Measurements from ENCODE around the gene CDKN1C. TPM values are rescaled to one million over a fixed set of nuclear protein-coding genes. Genes with fewer than 3 reads are reported as not detected.

CDKN1C gene
- total and polyA plus RNA-seq, 5 donors from 2014 or later = 1.1 to 4.1 (median 1.2) TPM

DNA sequence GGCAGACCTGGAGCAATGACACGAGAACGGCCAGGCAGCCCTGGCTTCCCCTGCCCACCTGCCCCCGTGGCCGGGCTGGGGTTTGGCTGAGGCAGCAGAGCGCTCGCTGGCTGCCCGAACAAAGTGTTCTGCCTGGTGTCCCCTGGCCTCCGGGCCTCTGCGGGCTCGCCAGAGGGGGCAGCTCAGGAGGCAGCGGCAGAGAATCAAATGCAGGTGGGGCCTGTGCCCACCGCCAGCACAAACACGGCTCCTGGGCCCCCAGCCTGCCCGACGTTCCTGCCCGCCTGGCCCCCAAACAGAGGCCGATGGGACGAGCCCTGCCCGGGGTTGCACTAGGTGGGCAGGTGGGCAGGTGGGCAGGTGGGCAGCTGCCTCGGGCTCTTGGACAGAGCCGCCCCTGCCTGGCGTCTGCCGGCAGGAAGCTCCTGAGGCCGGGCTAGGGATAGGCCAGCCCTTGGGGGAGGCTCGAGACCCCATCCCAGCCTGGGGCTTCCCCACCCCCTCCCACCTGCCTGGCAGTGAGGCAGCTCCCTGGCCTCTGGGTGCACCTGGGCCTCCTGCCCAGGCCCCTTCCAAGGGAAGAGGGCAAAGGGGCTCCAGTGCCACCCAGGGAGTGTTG is 46.8 kb downstream of the CDKN1C start:
- Mint-ChIP-seq H3K27me3 (no peaks in the 10 kb centered on the region), H3K4me3 (no peak overlapping the region)

DNA sequence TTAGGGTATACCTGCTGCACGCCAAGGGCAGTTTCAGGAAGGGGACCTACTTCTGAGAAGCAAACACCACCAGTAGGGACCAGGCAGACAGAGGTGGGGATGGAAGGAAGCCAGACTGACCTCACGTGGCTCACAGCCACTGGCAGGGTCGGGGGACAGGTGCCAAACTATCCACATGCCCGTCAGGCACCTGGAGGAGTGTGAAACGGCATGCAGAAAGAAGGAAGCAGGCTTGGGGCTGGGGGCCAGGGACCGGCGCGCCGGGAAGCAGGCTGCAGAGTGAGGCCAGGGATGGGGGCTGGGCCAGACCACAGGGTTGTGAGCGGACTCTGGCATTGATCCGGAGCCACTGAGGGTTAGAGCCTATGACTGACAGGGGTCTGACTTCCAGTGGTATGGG is 47.5 kb downstream of the CDKN1C start:
- DNase-seq (no peak), ATAC-seq (ENCODE audit: low read depth in 2 of 2) (no peak)
- no peak overlapping the region for H3K4me3 ChIP-seq (ENCODE audit: low read depth, low read length)
- Mint-ChIP-seq H3K27ac (peak overlapping the region in 1 of 3 donors; percentile 20), H3K36me3 (peaks cover 6% of the 10 kb centered on the region), H3K27me3 (no peaks in the 10 kb centered on the region), H3K4me1 (peaks cover 0 to 5% (median 1%) of the 10 kb centered on the region in 4 donors), H3K4me3 (no peak overlapping the region), H3K9me3 (no peaks in the 10 kb centered on the region)
- H3K36me3 ChIP-seq (ENCODE audit: control insufficient read depth, insufficient read depth, low read length) = no peaks in the 10 kb centered on the region
- H3K27me3 ChIP-seq (ENCODE audit: control insufficient read depth, insufficient read depth, low read length) = no peaks in the 10 kb centered on the region
- no peaks in the 10 kb centered on the region for H3K4me1 ChIP-seq (ENCODE audit: control insufficient read depth, insufficient read depth, low read length, poor library complexity, severe bottlenecking)
- H3K27ac ChIP-seq (ENCODE audit: insufficient read depth, low read length, poor library complexity, severe bottlenecking) = no peak overlapping the region
- no peaks in the 10 kb centered on the region for H3K9me3 ChIP-seq (ENCODE audit: control insufficient read depth in 2 of 2, low read length in 2 of 2)

More for the DNA sequence above, 46.8 kb downstream of the CDKN1C start:
- DNase-seq (no peak), ATAC-seq (ENCODE audit: low read depth in 2 of 2) (no peak)
- H3K27ac Mint-ChIP-seq = peak overlapping the region in 1 of 3 donors; percentile 20
- H3K36me3 Mint-ChIP-seq = peaks cover 6% of the 10 kb centered on the region
- H3K4me1 Mint-ChIP-seq = peaks cover 0 to 5% (median 1%) of the 10 kb centered on the region in 4 donors
- Histone ChIP-seq H3K27ac (ENCODE audit: insufficient read depth, low read length, poor library complexity, severe bottlenecking) (no peak overlapping the region), H3K27me3 (ENCODE audit: control insufficient read depth, insufficient read depth, low read length) (no peaks in the 10 kb centered on the region), H3K36me3 (ENCODE audit: control insufficient read depth, insufficient read depth, low read length) (no peaks in the 10 kb centered on the region), H3K4me1 (ENCODE audit: control insufficient read depth, insufficient read depth, low read length, poor library complexity, severe bottlenecking) (no peaks in the 10 kb centered on the region), H3K4me3 (ENCODE audit: low read depth, low read length) (no peak overlapping the region), H3K9me3 (ENCODE audit: control insufficient read depth in 2 of 2, low read length in 2 of 2) (no peaks in the 10 kb centered on the region)
- no peaks in the 10 kb centered on the region for H3K9me3 Mint-ChIP-seq

DNA sequence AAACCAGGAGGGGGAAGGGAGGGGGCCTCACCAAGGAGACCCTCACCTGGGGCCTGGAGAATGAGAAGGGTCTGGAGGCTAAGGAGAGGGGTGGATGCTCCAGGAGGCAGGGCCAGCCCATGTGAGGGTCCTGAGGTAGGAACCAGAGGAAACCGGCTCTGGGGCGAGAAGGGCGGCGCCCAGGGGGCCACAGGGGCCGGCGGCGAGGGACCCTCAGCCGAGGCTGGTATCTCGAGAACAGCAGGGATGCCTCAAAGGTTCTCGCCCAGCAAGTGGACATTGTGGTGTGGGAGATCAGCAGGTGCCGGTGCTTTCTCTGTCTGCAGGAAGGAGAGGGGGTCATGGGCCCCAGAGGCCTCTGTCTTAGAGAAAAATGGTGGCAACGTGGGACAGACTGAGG is 47.9 kb downstream of the CDKN1C start:
- DNase-seq = no peak
- peaks cover 0 to 5% (median 1%) of the 10 kb centered on the region in 4 donors for H3K4me1 Mint-ChIP-seq
- H3K9me3 Mint-ChIP-seq = no peaks in the 10 kb centered on the region
- Histone ChIP-seq H3K9me3 (ENCODE audit: control insufficient read depth in 2 of 2, low read length in 2 of 2) (no peaks in the 10 kb centered on the region), H3K4me1 (ENCODE audit: control insufficient read depth, insufficient read depth, low read length, poor library complexity, severe bottlenecking) (no peaks in the 10 kb centered on the region), H3K27me3 (ENCODE audit: control insufficient read depth, insufficient read depth, low read length) (no peaks in the 10 kb centered on the region), H3K36me3 (ENCODE audit: control insufficient read depth, insufficient read depth, low read length) (no peaks in the 10 kb centered on the region), H3K4me3 (ENCODE audit: low read depth, low read length) (no peak overlapping the region), H3K27ac (ENCODE audit: insufficient read depth, low read length, poor library complexity, severe bottlenecking) (no peak overlapping the region)
- no peaks in the 10 kb centered on the region for H3K27me3 Mint-ChIP-seq
- no peak for ATAC-seq (ENCODE audit: low read depth in 2 of 2)
- no peak overlapping the region for H3K4me3 Mint-ChIP-seq
- peaks cover 6% of the 10 kb centered on the region for H3K36me3 Mint-ChIP-seq
- H3K27ac Mint-ChIP-seq = no peak overlapping the region

DNA sequence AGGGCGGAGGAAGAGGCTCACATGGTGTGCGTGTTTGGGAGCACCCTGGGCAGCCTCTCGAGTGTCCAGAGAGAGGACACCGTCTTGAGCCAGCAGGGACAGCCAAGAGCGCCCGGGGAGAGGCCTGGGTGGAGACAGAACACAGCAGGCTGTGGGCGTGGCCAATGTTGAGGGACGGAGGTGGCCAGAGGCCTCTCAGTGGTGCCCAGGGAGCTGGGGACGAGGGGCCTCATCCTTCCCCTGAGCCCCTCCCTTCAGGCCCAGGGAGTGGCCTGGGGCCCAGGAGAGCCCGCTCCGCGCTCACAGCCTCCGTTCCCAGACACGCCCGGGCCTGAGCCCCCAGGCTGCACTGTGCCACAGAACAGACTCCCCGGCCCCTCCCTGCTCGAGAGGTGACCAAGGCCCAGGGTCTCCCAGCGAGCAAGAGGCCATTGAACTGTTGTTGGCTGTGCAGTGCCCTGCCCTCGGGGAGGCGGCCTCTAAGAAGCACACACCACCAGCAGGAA is 48.4 kb downstream of the CDKN1C start:
- Histone ChIP-seq H3K36me3 (ENCODE audit: control insufficient read depth, insufficient read depth, low read length) (no peaks in the 10 kb centered on the region), H3K27me3 (ENCODE audit: control insufficient read depth, insufficient read depth, low read length) (no peaks in the 10 kb centered on the region), H3K4me1 (ENCODE audit: control insufficient read depth, insufficient read depth, low read length, poor library complexity, severe bottlenecking) (no peaks in the 10 kb centered on the region), H3K4me3 (ENCODE audit: low read depth, low read length) (no peak overlapping the region), H3K27ac (ENCODE audit: insufficient read depth, low read length, poor library complexity, severe bottlenecking) (no peak overlapping the region), H3K9me3 (ENCODE audit: control insufficient read depth in 2 of 2, low read length in 2 of 2) (no peaks in the 10 kb centered on the region)
- ATAC-seq (ENCODE audit: low read depth in 2 of 2) = no peak
- Mint-ChIP-seq H3K9me3 (no peaks in the 10 kb centered on the region), H3K27ac (no peak overlapping the region), H3K4me1 (peaks cover 0 to 5% (median 1%) of the 10 kb centered on the region in 4 donors), H3K27me3 (no peaks in the 10 kb centered on the region), H3K4me3 (no peak overlapping the region), H3K36me3 (peaks cover 6% of the 10 kb centered on the region)
- DNase-seq = no peak

DNA sequence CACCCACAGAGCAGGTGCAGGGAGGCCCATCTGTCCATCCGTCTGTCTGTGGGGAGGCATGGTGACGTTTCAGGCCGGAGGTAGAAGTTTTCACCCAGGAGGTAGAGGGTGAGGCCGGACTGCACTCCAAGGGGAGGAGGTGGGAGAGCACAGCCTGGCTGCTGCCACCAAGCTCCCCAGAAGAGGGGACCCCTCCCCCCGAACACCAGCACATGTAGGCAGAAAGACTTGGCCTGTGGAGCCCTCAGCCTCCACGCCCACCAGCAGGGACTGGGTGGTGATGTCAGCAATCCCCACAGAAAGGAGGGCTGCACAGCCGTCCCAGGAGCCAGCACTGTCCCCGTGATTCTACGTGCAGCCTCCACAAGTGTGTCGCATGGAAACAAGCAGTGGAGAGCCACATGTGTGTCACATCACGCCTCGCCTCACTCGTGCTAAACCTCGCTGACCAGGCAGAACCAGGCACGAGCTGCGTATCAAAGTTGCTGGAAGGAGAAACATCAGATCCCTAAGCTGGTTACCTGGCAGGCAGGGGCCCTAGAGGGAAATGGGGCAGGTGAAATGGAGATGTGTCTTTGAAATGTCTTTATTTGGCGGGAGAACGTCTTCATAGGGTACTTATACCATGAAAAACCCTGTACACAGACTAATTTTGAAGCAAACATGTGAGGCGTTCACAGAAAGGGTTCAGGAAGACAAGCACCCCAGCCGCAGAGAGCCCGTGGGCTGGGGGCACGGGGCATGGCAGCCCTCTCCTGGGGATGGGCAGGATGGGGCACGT is 49.1 kb downstream of the CDKN1C start:
- Histone ChIP-seq H3K27ac (ENCODE audit: insufficient read depth, low read length, poor library complexity, severe bottlenecking) (no peak overlapping the region), H3K4me3 (ENCODE audit: low read depth, low read length) (no peak overlapping the region), H3K27me3 (ENCODE audit: control insufficient read depth, insufficient read depth, low read length) (no peaks in the 10 kb centered on the region), H3K4me1 (ENCODE audit: control insufficient read depth, insufficient read depth, low read length, poor library complexity, severe bottlenecking) (no peaks in the 10 kb centered on the region), H3K36me3 (ENCODE audit: control insufficient read depth, insufficient read depth, low read length) (no peaks in the 10 kb centered on the region), H3K9me3 (ENCODE audit: control insufficient read depth in 2 of 2, low read length in 2 of 2) (no peaks in the 10 kb centered on the region)
- H3K4me3 Mint-ChIP-seq = no peak overlapping the region
- ATAC-seq (ENCODE audit: low read depth in 2 of 2) (no peak), DNase-seq (no peak)
- peaks cover 6% of the 10 kb centered on the region for H3K36me3 Mint-ChIP-seq
- no peaks in the 10 kb centered on the region for H3K27me3 Mint-ChIP-seq
- no peaks in the 10 kb centered on the region for H3K9me3 Mint-ChIP-seq
- no peak overlapping the region for H3K27ac Mint-ChIP-seq
- H3K4me1 Mint-ChIP-seq = peaks cover 0 to 5% (median 1%) of the 10 kb centered on the region in 4 donors

DNA sequence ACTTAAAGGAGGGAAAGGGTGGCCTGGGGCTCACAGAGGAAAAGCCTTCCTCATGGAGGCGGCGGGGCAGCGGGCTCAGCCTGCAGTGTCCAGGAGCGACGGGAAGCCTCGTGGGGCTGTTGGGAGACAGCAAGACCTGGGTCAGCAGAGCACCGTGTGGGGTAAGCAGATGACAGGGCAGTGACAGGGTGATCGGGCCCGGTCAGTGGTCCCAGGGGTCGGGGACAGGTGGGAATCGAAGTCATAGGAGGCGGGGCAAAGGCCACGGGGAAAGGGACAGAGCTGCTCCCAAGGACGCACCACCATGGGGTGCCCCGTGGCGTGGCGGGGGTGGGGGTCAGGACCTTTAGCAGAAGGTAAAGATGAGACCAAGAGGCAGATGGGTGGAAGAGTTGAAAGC is 49.8 kb downstream of the CDKN1C start:
- Histone ChIP-seq H3K4me1 (ENCODE audit: control insufficient read depth, insufficient read depth, low read length, poor library complexity, severe bottlenecking) (no peaks in the 10 kb centered on the region), H3K27ac (ENCODE audit: insufficient read depth, low read length, poor library complexity, severe bottlenecking) (no peak overlapping the region), H3K4me3 (ENCODE audit: low read depth, low read length) (no peak overlapping the region), H3K27me3 (ENCODE audit: control insufficient read depth, insufficient read depth, low read length) (no peaks in the 10 kb centered on the region), H3K9me3 (ENCODE audit: control insufficient read depth in 2 of 2, low read length in 2 of 2) (no peaks in the 10 kb centered on the region), H3K36me3 (ENCODE audit: control insufficient read depth, insufficient read depth, low read length) (no peaks in the 10 kb centered on the region)
- DNase-seq (no peak), ATAC-seq (ENCODE audit: low read depth in 2 of 2) (no peak)
- peaks cover 0 to 5% (median 1%) of the 10 kb centered on the region in 4 donors for H3K4me1 Mint-ChIP-seq
- H3K9me3 Mint-ChIP-seq = no peaks in the 10 kb centered on the region
- H3K27ac Mint-ChIP-seq = no peak overlapping the region
- H3K36me3 Mint-ChIP-seq = peaks cover 6% of the 10 kb centered on the region
- no peaks in the 10 kb centered on the region for H3K27me3 Mint-ChIP-seq
- no peak overlapping the region for H3K4me3 Mint-ChIP-seq

DNA sequence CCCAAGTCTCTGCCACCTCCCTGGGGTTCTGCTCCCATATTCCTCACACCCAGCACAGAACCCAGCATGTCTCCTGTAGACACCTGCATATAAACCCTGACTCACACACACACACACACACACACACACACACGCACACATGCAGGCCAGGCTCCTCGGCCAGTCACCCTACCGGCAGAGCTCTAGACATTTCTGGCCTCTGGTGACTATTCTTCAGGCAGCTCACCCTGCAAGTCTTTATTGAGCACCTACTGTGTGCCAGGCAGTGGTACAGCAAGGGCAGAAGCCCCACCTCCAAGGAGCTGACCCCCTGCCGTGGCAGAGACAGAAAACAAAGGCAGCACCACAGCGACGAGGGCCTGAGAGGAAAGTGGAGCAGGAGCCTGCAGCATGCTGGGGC is 50.3 kb downstream of the CDKN1C start:
- Histone ChIP-seq H3K36me3 (ENCODE audit: control insufficient read depth, insufficient read depth, low read length) (no peaks in the 10 kb centered on the region), H3K9me3 (ENCODE audit: control insufficient read depth in 2 of 2, low read length in 2 of 2) (no peaks in the 10 kb centered on the region), H3K4me1 (ENCODE audit: control insufficient read depth, insufficient read depth, low read length, poor library complexity, severe bottlenecking) (no peaks in the 10 kb centered on the region), H3K27ac (ENCODE audit: insufficient read depth, low read length, poor library complexity, severe bottlenecking) (no peak overlapping the region), H3K27me3 (ENCODE audit: control insufficient read depth, insufficient read depth, low read length) (no peaks in the 10 kb centered on the region), H3K4me3 (ENCODE audit: low read depth, low read length) (no peak overlapping the region)
- Mint-ChIP-seq H3K36me3 (peaks cover 5% of the 10 kb centered on the region), H3K27ac (peak overlapping the region in 1 of 3 donors; percentile 45), H3K4me1 (peaks cover 0 to 5% (median 1%) of the 10 kb centered on the region in 4 donors), H3K4me3 (no peak overlapping the region), H3K27me3 (no peaks in the 10 kb centered on the region), H3K9me3 (peaks cover 0 to 2% (median 0%) of the 10 kb centered on the region in 7 donors)
- ATAC-seq (ENCODE audit: low read depth in 2 of 2) = no peak
- no peak for DNase-seq

All from CD4-positive, CD25-positive, alpha-beta regulatory T cell (primary cell).